ENCODE measurements around the gene POU2AF3. TPM values are rescaled to one million over a fixed set of nuclear protein-coding genes. Genes with fewer than 3 reads are reported as not detected.

The POU2AF3 gene
- 7.0 and 8.6 TPM in 2 replicates for total RNA-seq (2022)
- Bru-seq, nascent RNA, result percentile 68 among the genes with signal in this experiment
- percentile 59 among the genes with signal in this experiment for BruChase-seq, experiment 1, labeled RNA remaining after a 2-hour chase
- BruChase-seq, experiment 2, labeled RNA remaining after a 6-hour chase, result percentile 56 among the genes with signal in this experiment
- long read RNA-seq, partial matches to known transcripts, result 3 of 9 reads
- long read RNA-seq, other reads (novel, unspliced or antisense), result 0 of 9 reads

GRCh38 chr11:111298413-111299100 lies at the start of gene POU2AF3:
Gene POU2AF3, plus strand, starts transcription at chr11:111298546. Its CDS starts 36 bp downstream, at chr11:111298582.
- H3K36me3 ChIP-seq (ENCODE audit: control insufficient read depth, insufficient read depth, low read length), result no peaks in the 10 kb centered on the region
- TF ChIP-seq CTCF (IDR thresholded peaks at IDR 0.05; ENCODE audit: insufficient read depth in 1 of 2, low read depth in 1 of 2, low read length in 1 of 2, severe bottlenecking in 1 of 2, unreplicated experiment in 1 of 2), result no peak
- no peak for DNase-seq
- H3K27me3 Mint-ChIP-seq (ENCODE audit: insufficient read depth, unreplicated experiment), result no peaks in the 10 kb centered on the region
- no TSS peak for BruUV-seq (replicated peaks)
- CTCF ChIA-PET, result interaction anchor here (0.6 to 2.1 kb wide), 8 partner anchors 15 to 715 kb away, joined by 3 to 12 read pairs (median 5); no protein-coding TSS in a partner anchor
- peaks cover 4% of the 10 kb centered on the region for H3K36me3 Mint-ChIP-seq (ENCODE audit: insufficient read depth, unreplicated experiment)
- H3K4me1 Mint-ChIP-seq (ENCODE audit: low read depth, unreplicated experiment), result peaks cover 33% of the 10 kb centered on the region
- peak within 1 kb of the TSS; percentile 76 for H3K4me3 ChIP-seq (ENCODE audit: low read depth, low read length)
- peaks cover 4% of the 10 kb centered on the region; the same call in 1 of the 2 replicates for H3K9me3 ChIP-seq
- no peaks in the 10 kb centered on the region for H3K9me3 Mint-ChIP-seq (ENCODE audit: unreplicated experiment)
- peak within 1 kb of the TSS; percentile 72 for H3K27ac Mint-ChIP-seq (ENCODE audit: unreplicated experiment)
- peak within 1 kb of the TSS; percentile 82 for H3K4me3 Mint-ChIP-seq (ENCODE audit: unreplicated experiment)
- no peaks in the 10 kb centered on the region for H3K27me3 ChIP-seq (replicated peaks; ENCODE audit: control insufficient read depth, insufficient read depth, low read length)
- POLR2A ChIA-PET, result no interaction called here
- H3K4me1 ChIP-seq, result peaks cover 30% of the 10 kb centered on the region
- intact Hi-C loops (cut with micrococcal nuclease; ENCODE audit: unreplicated experiment), result loop anchor here (1.0 kb wide), 4 partner anchors 15 to 125 kb away; no protein-coding TSS in a partner anchor

- no peaks in the 10 kb centered on the region for H3K36me3 ChIP-seq (ENCODE audit: control insufficient read depth, insufficient read depth, low read length)
- BruUV-seq (replicated peaks), result no TSS peak
- CTCF ChIA-PET, result no interaction called here
- peaks cover 21% of the 10 kb centered on the region for H3K27me3 Mint-ChIP-seq (ENCODE audit: insufficient read depth, unreplicated experiment)
- H3K4me3 ChIP-seq (ENCODE audit: low read depth, low read length), result no peak overlapping the region
- intact Hi-C loops (cut with micrococcal nuclease; ENCODE audit: unreplicated experiment), result no loop called here
- no peaks in the 10 kb centered on the region for H3K9me3 Mint-ChIP-seq (ENCODE audit: unreplicated experiment)
- H3K4me1 Mint-ChIP-seq (ENCODE audit: low read depth, unreplicated experiment), result no peaks in the 10 kb centered on the region
- H3K9me3 ChIP-seq, result no peaks in the 10 kb centered on the region
- POLR2A ChIA-PET, result no interaction called here
- H3K27ac Mint-ChIP-seq (ENCODE audit: unreplicated experiment), result no peak overlapping the region
- no peaks in the 10 kb centered on the region for H3K27me3 ChIP-seq (replicated peaks; ENCODE audit: control insufficient read depth, insufficient read depth, low read length)
- H3K36me3 Mint-ChIP-seq (ENCODE audit: insufficient read depth, unreplicated experiment), result no peaks in the 10 kb centered on the region
- H3K4me3 Mint-ChIP-seq (ENCODE audit: unreplicated experiment), result no peak overlapping the region
- DNase-seq, result no peak
- no peak for TF ChIP-seq CTCF (IDR thresholded peaks at IDR 0.05; ENCODE audit: insufficient read depth in 1 of 2, low read depth in 1 of 2, low read length in 1 of 2, severe bottlenecking in 1 of 2, unreplicated experiment in 1 of 2)
- no peaks in the 10 kb centered on the region for H3K4me1 ChIP-seq
Observed at GRCh38 chr11:111250936-111251335, 47.4 kb upstream of the POU2AF3 start.

- no peaks in the 10 kb centered on the region for H3K9me3 Mint-ChIP-seq (ENCODE audit: unreplicated experiment)
- no peak for DNase-seq
- H3K4me3 Mint-ChIP-seq (ENCODE audit: unreplicated experiment), result no peak overlapping the region
- TF ChIP-seq CTCF (IDR thresholded peaks at IDR 0.05; ENCODE audit: insufficient read depth in 1 of 2, low read depth in 1 of 2, low read length in 1 of 2, severe bottlenecking in 1 of 2, unreplicated experiment in 1 of 2), result no peak
- no peaks in the 10 kb centered on the region for H3K4me1 Mint-ChIP-seq (ENCODE audit: low read depth, unreplicated experiment)
- Histone ChIP-seq H3K27me3 (replicated peaks; ENCODE audit: control insufficient read depth, insufficient read depth, low read length) (no peaks in the 10 kb centered on the region), H3K36me3 (ENCODE audit: control insufficient read depth, insufficient read depth, low read length) (no peaks in the 10 kb centered on the region), H3K4me1 (no peaks in the 10 kb centered on the region), H3K9me3 (no peaks in the 10 kb centered on the region), H3K4me3 (ENCODE audit: low read depth, low read length) (no peak overlapping the region)
- no peaks in the 10 kb centered on the region for H3K36me3 Mint-ChIP-seq (ENCODE audit: insufficient read depth, unreplicated experiment)
- H3K27ac Mint-ChIP-seq (ENCODE audit: unreplicated experiment), result no peak overlapping the region
- no TSS peak for BruUV-seq (replicated peaks)
- CTCF ChIA-PET, result no interaction called here
- intact Hi-C loops (cut with micrococcal nuclease; ENCODE audit: unreplicated experiment), result no loop called here
- peaks cover 17% of the 10 kb centered on the region for H3K27me3 Mint-ChIP-seq (ENCODE audit: insufficient read depth, unreplicated experiment)
- POLR2A ChIA-PET, result no interaction called here
Observed at GRCh38 chr11:111253131-111253530, 45.2 kb upstream of the POU2AF3 start.

Data from Caco-2 (cell line).